ENCODE data around the gene SELENON. TPM values are rescaled to one million over a fixed set of nuclear protein-coding genes. Genes with fewer than 3 reads are reported as not detected.
"Not testable (repeated sequence)": the region's sequence is repeated elsewhere in the genome, so short reads cannot be mapped to it uniquely, and the experiment has no call there.

The SELENON gene
- polyA plus RNA-seq, 1 of the 3 experiments (the other 2 are of a cell fraction) = 56.2 TPM

- Histone ChIP-seq H3K79me2 (ENCODE audit: insufficient read depth) (no peaks in the 10 kb centered on the region; the same call in 1 of the 2 replicates), H3K9me2 (no peaks in the 10 kb centered on the region), H3K4me3 (ENCODE audit: low read depth in 2 of 2, low read length in 1 of 2) (no peak overlapping the region), H3K27me3 (ENCODE audit: insufficient read depth) (no peaks in the 10 kb centered on the region), H3K9ac (no peak overlapping the region), H3K27ac (ENCODE audit: low read depth in 2 of 2, low read length in 1 of 2) (no peak overlapping the region), H3K36me3 (replicated peaks in 1 of 2; ENCODE audit: control insufficient read depth in 1 of 2, insufficient read depth in 2 of 2, low read length in 1 of 2) (peaks cover 13 to 28% of the 10 kb centered on the region in 2 experiments), H2AFZ (ENCODE audit: low read depth) (no peak overlapping the region), H3K9me3 (no peaks in the 10 kb centered on the region), H3K4me2 (no peak overlapping the region), H3K4me1 (ENCODE audit: control insufficient read depth in 1 of 2, insufficient read depth in 2 of 2, low read depth in 1 of 2, low read length in 1 of 2) (no peaks in the 10 kb centered on the region), H4K20me1 (ENCODE audit: insufficient read depth) (no peaks in the 10 kb centered on the region), H3F3A (replicated peaks; ENCODE audit: insufficient read depth) (peaks cover 13% of the 10 kb centered on the region)
- no peak for DNase-seq
- no peak for TF ChIP-seq PBX3 (IDR thresholded peaks at IDR 0.05)
- TF ChIP-seq SMC3 (IDR thresholded peaks at IDR 0.05; ENCODE audit: low read depth, low read length) = 0 out of 2 replicates have a peak, but pooled peaks have one; percentile 10
- TF ChIP-seq RAD21 (IDR thresholded peaks at IDR 0.05; ENCODE audit: low read length) = peak; percentile 36; the same call in 1 of the 2 replicates
- TF ChIP-seq SIN3A (IDR thresholded peaks at IDR 0.05; ENCODE audit: borderline replicate concordance, low read depth, low read length) = no peak
- peak; percentile 41 for TF ChIP-seq CTCF (IDR thresholded peaks at IDR 0.05)
- CTCF ChIA-PET = interaction anchor here (0.6 to 1.0 kb wide), 3 partner anchors 10 to 162 kb away, joined by 3 to 4 read pairs (median 3); no protein-coding TSS in a partner anchor
- WGBS (ENCODE audit: low lambda C conversion rate) = 100% methylated on average over 1 of the region's 1 CpG
- POLR2A ChIA-PET = no interaction called here
Observed at GRCh38 chr1:25837262-25837875, 37.4 kb downstream of the SELENON start.

GRCh38 chr1:25839808-25840207, 39.8 kb downstream of the SELENON start:
- Histone ChIP-seq H3K36me3 (replicated peaks in 1 of 2; ENCODE audit: control insufficient read depth in 1 of 2, insufficient read depth in 2 of 2, low read length in 1 of 2) (peaks cover 0 to 16% of the 10 kb centered on the region in 2 experiments), H3F3A (replicated peaks; ENCODE audit: insufficient read depth) (peaks cover 12% of the 10 kb centered on the region)
- not testable (repeated sequence) for H3K9ac ChIP-seq; H3K4me1 ChIP-seq (ENCODE audit: control insufficient read depth in 1 of 2, insufficient read depth in 2 of 2, low read depth in 1 of 2, low read length in 1 of 2); H3K9me3 ChIP-seq; H4K20me1 ChIP-seq (ENCODE audit: insufficient read depth); H3K4me2 ChIP-seq; H3K27me3 ChIP-seq (ENCODE audit: insufficient read depth); H3K27ac ChIP-seq (ENCODE audit: low read depth in 2 of 2, low read length in 1 of 2); H3K4me3 ChIP-seq (ENCODE audit: low read depth in 2 of 2, low read length in 1 of 2); DNase-seq; H3K79me2 ChIP-seq (ENCODE audit: insufficient read depth); H3K9me2 ChIP-seq; H2AFZ ChIP-seq (ENCODE audit: low read depth)
- ChIA-PET POLR2A (interaction anchor here (1.0 kb wide), 1 partner anchor 20 kb away, joined by 3 read pairs; the partner anchor contains the start of gene MTFR1L), CTCF (interaction anchor here (1.5 kb wide), 1 partner anchor 8 kb away, joined by 7 read pairs; no protein-coding TSS in a partner anchor)
- WGBS (ENCODE audit: low lambda C conversion rate) = 87% methylated on average over 4 of the region's 4 CpGs

- Histone ChIP-seq H3K36me3 (replicated peaks in 1 of 2; ENCODE audit: control insufficient read depth in 1 of 2, insufficient read depth in 2 of 2, low read length in 1 of 2) (no peaks in the 10 kb centered on the region), H3K27me3 (ENCODE audit: insufficient read depth) (no peaks in the 10 kb centered on the region), H3F3A (replicated peaks; ENCODE audit: insufficient read depth) (no peaks in the 10 kb centered on the region), H3K27ac (ENCODE audit: low read depth in 2 of 2, low read length in 1 of 2) (no peak overlapping the region), H2AFZ (ENCODE audit: low read depth) (no peak overlapping the region), H4K20me1 (ENCODE audit: insufficient read depth) (no peaks in the 10 kb centered on the region), H3K4me3 (ENCODE audit: low read depth in 2 of 2, low read length in 1 of 2) (no peak overlapping the region), H3K79me2 (ENCODE audit: insufficient read depth) (no peaks in the 10 kb centered on the region; the same call in 1 of the 2 replicates), H3K9me3 (no peaks in the 10 kb centered on the region), H3K9ac (no peak overlapping the region), H3K9me2 (no peaks in the 10 kb centered on the region), H3K4me1 (ENCODE audit: control insufficient read depth in 1 of 2, insufficient read depth in 2 of 2, low read depth in 1 of 2, low read length in 1 of 2) (no peaks in the 10 kb centered on the region), H3K4me2 (no peak overlapping the region)
- ChIA-PET CTCF (interaction anchor here (0.9 kb wide), 1 partner anchor 32 kb away, joined by 3 read pairs; the partner anchor contains the start of gene PAQR7), POLR2A (no interaction called here)
- 91% methylated on average over 3 of the region's 3 CpGs for WGBS (ENCODE audit: low lambda C conversion rate)
- TF ChIP-seq EP300 (IDR thresholded peaks at IDR 0.05; ENCODE audit: borderline replicate concordance in 1 of 2, low read depth in 1 of 2, low read length in 1 of 2) (no peak), YY1 (IDR thresholded peaks at IDR 0.05; ENCODE audit: low read depth) (no peak), RCOR1 (IDR thresholded peaks at IDR 0.05; ENCODE audit: low read length) (no peak), TAF1 (IDR thresholded peaks at IDR 0.05; ENCODE audit: borderline replicate concordance, low read depth, low read length) (no peak), REST (IDR thresholded peaks at IDR 0.05; ENCODE audit: low read depth, low read length) (no peak)
- DNase-seq = no peak
Observed at GRCh38 chr1:25843483-25843882, 43.5 kb downstream of the SELENON start.

Measured in SK-N-SH (cell line).